ENCODE measurements around the gene PTPN3. TPM values are rescaled to one million over a fixed set of nuclear protein-coding genes. Genes with fewer than 3 reads are reported as not detected.

PTPN3 gene
- total RNA-seq, 1 donor from 2014 or later: 5.3 TPM

- DNase-seq: no peak
These were observed 8.1 kb upstream of the PTPN3 start for GRCh38 chr9:109506097-109506712.

GRCh38 chr9:109504689-109505088 is 6.6 kb upstream of the PTPN3 start:
- DNase-seq: no peak

GRCh38 chr9:109500421-109500974 is 2.4 kb upstream of the PTPN3 start:
- no peak for DNase-seq

GRCh38 chr9:109499631-109500410 is 1.7 kb upstream of the PTPN3 start:
- DNase-seq: no peak

- DNase-seq: no peak
These were observed 1.1 kb upstream of the PTPN3 start for GRCh38 chr9:109499093-109499630.

GRCh38 chr9:109497226-109498153 is 617 bp downstream of the PTPN3 start:
- no peak for DNase-seq

- DNase-seq: no peak
These were observed 1.3 kb downstream of the PTPN3 start for GRCh38 chr9:109496841-109497225.

GRCh38 chr9:109496218-109496617 is 1.9 kb downstream of the PTPN3 start:
- no peak for DNase-seq

- DNase-seq: no peak
These were observed 4.5 kb downstream of the PTPN3 start for GRCh38 chr9:109493648-109494047.

GRCh38 chr9:109491590-109491989 is 6.5 kb downstream of the PTPN3 start:
- no peak for DNase-seq

- no peak for DNase-seq
These were observed 9.2 kb downstream of the PTPN3 start for GRCh38 chr9:109488791-109489492.

GRCh38 chr9:109488351-109488750 is 9.8 kb downstream of the PTPN3 start:
- DNase-seq: no peak

- no peak for DNase-seq
These were observed 10.9 kb downstream of the PTPN3 start for GRCh38 chr9:109487247-109487646.

- no peak for DNase-seq
These were observed 14.2 kb downstream of the PTPN3 start for GRCh38 chr9:109483744-109484429.

- no peak for DNase-seq
These were observed 15.7 kb downstream of the PTPN3 start for GRCh38 chr9:109482391-109482916.

GRCh38 chr9:109481856-109482255 is 16.3 kb downstream of the PTPN3 start:
- no peak for DNase-seq

GRCh38 chr9:109479822-109480221 is 18.3 kb downstream of the PTPN3 start:
- DNase-seq: no peak

GRCh38 chr9:109478665-109479380 is 19.3 kb downstream of the PTPN3 start:
- no peak for DNase-seq

GRCh38 chr9:109478051-109478563 is 20.0 kb downstream of the PTPN3 start:
- no peak for DNase-seq

Data from occipital lobe (tissue), 2 donors.